A549 (cell line): ENCODE data around the gene ZFY.

Experiments
- BHLHE40 ChIP-seq: IDR thresholded peaks from 2 replicates; pipeline ENCODE4 v1.6.1; 2012; ENCODE audit warnings: low read depth, low read length, inconsistent platforms
- CTCF ChIP-seq: fragments of >200 bp; sonication (Bioruptor Twin); formaldehyde crosslinking; IDR thresholded peaks from 3 replicates; pipeline ENCODE4 v1.5.1; 2016
- HMGXB4 ChIP-seq: fragments of 250-450 bp; sonication (Bioruptor Pico); IDR thresholded peaks from 2 replicates; pipeline ENCODE4 v1.5.0; 2021; ENCODE audit warnings: mild to moderate bottlenecking, moderate library complexity, borderline replicate concordance
- KDM1A ChIP-seq: fragments of 200-600 bp; sonication (generic); IDR thresholded peaks from 2 replicates; pipeline ENCODE4 v1.6.1; 2016; ENCODE audit warnings: low read depth, mild to moderate bottlenecking
- MAFK ChIP-seq: fragments of 450-650 bp; IDR thresholded peaks from 2 replicates; pipeline ENCODE4 v1.6.1; 2014; ENCODE audit not compliant: partially characterized antibody
- POLR2A ChIP-seq: IDR thresholded peaks from 2 replicates; pipeline ENCODE4 v1.6.1; 2012; ENCODE audit warnings: mild to moderate bottlenecking, low read length
- REST ChIP-seq: fragments of 200-600 bp; sonication (generic); IDR thresholded peaks from 2 replicates; pipeline ENCODE4 v1.6.1; 2016; ENCODE audit warnings: antibody characterized with exemption, mild to moderate bottlenecking, moderate library complexity

- TF ChIP-seq CTCF (no peak), KDM1A (no peak), MAFK (no peak), REST (no peak), HMGXB4 (CRISPR knock-in tag) (no peak), BHLHE40 (no peak), POLR2A (no peak)
Observed at GRCh38 chrY:2934861-2935715, at the start of gene ZFY.
